ENCODE results near the gene AGXT. TPM values are rescaled to one million over a fixed set of nuclear protein-coding genes. Genes with fewer than 3 reads are reported as not detected.
A peak's percentile ranks its signal among the peaks of the same experiment; 100 is the strongest.

Gene AGXT
- total and polyA plus RNA-seq, 4 donors = 254 to 1,572 (median 1,428) TPM

GRCh38 chr2:240919161-240919781, 50.6 kb downstream of the AGXT start:
- TF ChIP-seq FOXA1 (IDR thresholded peaks at IDR 0.05) = no peak
- no peak for TF ChIP-seq FOXA2 (IDR thresholded peaks at IDR 0.05)
- no peak for TF ChIP-seq REST (IDR thresholded peaks at IDR 0.05)
- no peak for TF ChIP-seq RAD21 (IDR thresholded peaks at IDR 0.05)
- no peak for TF ChIP-seq CTCF (IDR thresholded peaks at IDR 0.05; ENCODE audit: low read depth, low read length, missing input control)
- TF ChIP-seq ZBTB33 (IDR thresholded peaks at IDR 0.05) = no peak
- TF ChIP-seq ATF3 (IDR thresholded peaks at IDR 0.05) = no peak
- no peak for TF ChIP-seq NR2F2 (IDR thresholded peaks at IDR 0.05)
- no peak for TF ChIP-seq JUND (IDR thresholded peaks at IDR 0.05)
- no peak for TF ChIP-seq RXRA (IDR thresholded peaks at IDR 0.05)
- no peaks in the 10 kb centered on the region for H3K36me3 ChIP-seq (ENCODE audit: control insufficient read depth in 4 of 4, insufficient read depth in 3 of 4, low read depth in 1 of 4, low read length in 3 of 4)
- H3K9ac ChIP-seq (ENCODE audit: low read depth in 1 of 2, low read length in 2 of 2) = no peak overlapping the region
- H3K9me3 ChIP-seq (ENCODE audit: control insufficient read depth in 4 of 4, low read length in 3 of 4) = no peaks in the 10 kb centered on the region
- H3K4me3 ChIP-seq (ENCODE audit: low read depth in 1 of 3, low read length in 3 of 3) = no peak overlapping the region
- 92% methylated on average over 19 of the region's 19 CpGs for WGBS
- no peak overlapping the region for H3K27ac ChIP-seq (ENCODE audit: low read depth in 1 of 2, low read length in 2 of 2)
- peaks cover 0 to 5% (median 2%) of the 10 kb centered on the region in 4 donors for H3K4me1 ChIP-seq (ENCODE audit: control insufficient read depth in 4 of 4, insufficient read depth in 4 of 4, low read length in 3 of 4)
- DNase-seq (ENCODE audit: low spot score) = peak; percentile 30
- no peaks in the 10 kb centered on the region for H3K27me3 ChIP-seq (ENCODE audit: control insufficient read depth in 4 of 4, insufficient read depth in 4 of 4, low read length in 3 of 4)

- Histone ChIP-seq H3K4me3 (ENCODE audit: low read depth in 1 of 3, low read length in 3 of 3) (no peak overlapping the region), H3K9ac (ENCODE audit: low read depth in 1 of 2, low read length in 2 of 2) (no peak overlapping the region), H3K27ac (ENCODE audit: low read depth in 1 of 2, low read length in 2 of 2) (no peak overlapping the region), H3K9me3 (ENCODE audit: control insufficient read depth in 4 of 4, low read length in 3 of 4) (no peaks in the 10 kb centered on the region), H3K27me3 (ENCODE audit: control insufficient read depth in 4 of 4, insufficient read depth in 4 of 4, low read length in 3 of 4) (no peaks in the 10 kb centered on the region), H3K4me1 (ENCODE audit: control insufficient read depth in 4 of 4, insufficient read depth in 4 of 4, low read length in 3 of 4) (peaks cover 0 to 1% (median under 1%) of the 10 kb centered on the region in 4 donors), H3K36me3 (ENCODE audit: control insufficient read depth in 4 of 4, insufficient read depth in 3 of 4, low read depth in 1 of 4, low read length in 3 of 4) (no peaks in the 10 kb centered on the region)
- TF ChIP-seq SP1 (IDR thresholded peaks at IDR 0.05) (no peak), HNF4A (conservative IDR thresholded peaks at IDR 0.05) (no peak), HNF4G (IDR thresholded peaks at IDR 0.05) (no peak), JUND (IDR thresholded peaks at IDR 0.05) (no peak), YY1 (IDR thresholded peaks at IDR 0.05) (no peak), EGR1 (IDR thresholded peaks at IDR 0.05; ENCODE audit: low read depth in 2 of 2) (no peak), REST (IDR thresholded peaks at IDR 0.05) (no peak), GABPA (IDR thresholded peaks at IDR 0.05 in 1 of 2, conservative IDR thresholded peaks at IDR 0.05 in 1 of 2) (no peak), RXRA (IDR thresholded peaks at IDR 0.05) (no peak), MAX (IDR thresholded peaks at IDR 0.05) (no peak), FOXA2 (IDR thresholded peaks at IDR 0.05) (no peak), RAD21 (IDR thresholded peaks at IDR 0.05) (no peak), FOXA1 (IDR thresholded peaks at IDR 0.05) (no peak)
- DNase-seq (ENCODE audit: low spot score) = peak; percentile 28
- 96% methylated on average over 31 of the region's 31 CpGs for WGBS
Measured at GRCh38 chr2:240919786-240920782, 51.5 kb downstream of the AGXT start.
